Ecto neural progenitor cell (in vitro differentiated cells): ENCODE measurements around the gene NTM.

ENCODE experiments used
- DNase-seq: peaks from one replicate; pipeline ENCODE4 v3.0.0-alpha.2; 2018; ENCODE audit warnings: low spot score

Gene NTM

DNA sequence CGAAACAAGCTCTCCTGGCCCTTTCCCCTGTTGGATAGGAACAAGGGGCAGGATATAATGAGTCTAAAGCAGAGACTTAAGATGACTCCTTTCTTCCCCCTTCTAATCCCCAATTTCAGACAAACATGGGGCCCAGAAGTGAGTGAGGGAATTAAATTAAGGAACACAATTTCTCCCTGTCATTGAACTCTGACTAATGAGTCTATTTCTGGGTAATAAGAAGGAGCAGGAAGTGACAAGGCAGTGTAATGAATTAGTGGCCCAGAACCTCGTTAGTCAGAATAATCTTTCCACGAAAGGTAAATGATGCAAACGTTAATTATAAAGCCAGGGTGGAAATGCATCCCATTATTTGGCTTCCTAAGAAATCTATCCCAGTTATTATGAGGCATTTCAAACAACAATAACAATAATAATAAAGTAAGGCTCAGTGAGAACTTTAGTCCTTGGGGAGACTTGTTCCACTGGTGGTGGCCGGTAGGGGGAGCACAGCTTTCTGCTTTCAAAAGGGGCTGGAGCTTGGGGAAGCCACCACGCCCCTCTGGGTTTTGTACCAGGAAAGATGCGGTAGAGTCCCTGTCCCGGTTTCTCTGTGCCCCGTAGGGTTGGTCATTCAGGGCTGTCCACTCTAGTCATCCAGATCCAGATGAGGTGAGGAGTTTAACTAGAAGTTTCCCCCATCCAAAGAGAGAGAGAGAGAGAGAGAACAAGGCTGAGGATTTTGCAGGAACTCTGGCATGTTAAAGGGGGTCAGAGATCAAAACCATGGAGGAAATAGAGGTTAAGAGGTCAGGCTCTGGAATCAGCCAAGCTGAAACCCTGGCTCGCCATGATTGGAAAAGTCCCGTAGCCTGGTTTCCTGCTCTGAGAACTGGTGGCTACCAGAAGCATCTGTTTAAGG lies 298.3 kb downstream of the NTM start:
- DNase-seq, result peak; percentile 81

DNA sequence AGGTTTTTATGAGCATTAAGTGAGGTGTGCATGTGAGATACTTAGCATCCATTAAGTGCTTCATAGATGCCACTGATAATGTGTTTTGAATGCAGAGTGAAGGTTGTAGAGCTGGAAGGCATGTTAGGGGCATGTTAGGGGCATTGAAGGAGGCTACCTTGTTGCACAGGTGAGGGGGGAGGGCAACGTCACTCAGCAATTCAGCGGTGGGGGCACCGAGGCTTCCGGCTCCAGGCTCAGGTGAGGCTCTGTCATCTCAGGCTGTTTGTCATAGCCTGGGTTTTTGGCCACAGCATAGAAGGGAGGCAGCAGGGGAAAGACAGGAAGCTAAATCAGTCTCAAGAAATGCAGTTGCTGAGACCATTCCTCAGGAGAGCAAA lies 299.0 kb downstream of the NTM start:
- no peak for DNase-seq

DNA sequence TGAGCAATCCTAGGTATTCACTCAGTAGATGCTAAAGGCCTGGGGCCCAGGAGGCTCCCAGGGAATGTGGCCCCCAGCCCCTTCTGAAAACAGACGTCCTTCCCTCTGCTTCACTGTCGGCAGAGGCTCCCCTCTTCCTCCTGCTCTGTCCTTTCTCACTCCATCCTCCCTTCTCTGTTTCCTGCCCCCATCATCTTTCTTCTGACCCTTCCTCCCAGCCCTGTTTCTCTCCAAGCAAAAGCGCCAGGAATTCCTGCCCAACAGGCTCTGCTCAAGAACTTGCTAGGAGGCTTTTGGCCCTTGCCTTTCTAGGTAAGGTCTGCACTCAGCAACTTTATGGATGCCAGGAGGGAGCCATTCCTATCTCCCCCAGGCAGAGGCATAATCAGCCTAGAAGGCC lies 300.5 kb downstream of the NTM start:
- no peak for DNase-seq

- no peak for DNase-seq
Measured at GRCh38 chr11:131671320-131671719, 300.9 kb downstream of the NTM start.

- DNase-seq, result peak; percentile 66
Measured at GRCh38 chr11:131671734-131672133, 301.3 kb downstream of the NTM start.

GRCh38 chr11:131672191-131672590 lies 301.8 kb downstream of the NTM start:
- no peak for DNase-seq

- DNase-seq, result peak; percentile 85
Measured at GRCh38 chr11:131674051-131674755, 303.8 kb downstream of the NTM start.

DNA sequence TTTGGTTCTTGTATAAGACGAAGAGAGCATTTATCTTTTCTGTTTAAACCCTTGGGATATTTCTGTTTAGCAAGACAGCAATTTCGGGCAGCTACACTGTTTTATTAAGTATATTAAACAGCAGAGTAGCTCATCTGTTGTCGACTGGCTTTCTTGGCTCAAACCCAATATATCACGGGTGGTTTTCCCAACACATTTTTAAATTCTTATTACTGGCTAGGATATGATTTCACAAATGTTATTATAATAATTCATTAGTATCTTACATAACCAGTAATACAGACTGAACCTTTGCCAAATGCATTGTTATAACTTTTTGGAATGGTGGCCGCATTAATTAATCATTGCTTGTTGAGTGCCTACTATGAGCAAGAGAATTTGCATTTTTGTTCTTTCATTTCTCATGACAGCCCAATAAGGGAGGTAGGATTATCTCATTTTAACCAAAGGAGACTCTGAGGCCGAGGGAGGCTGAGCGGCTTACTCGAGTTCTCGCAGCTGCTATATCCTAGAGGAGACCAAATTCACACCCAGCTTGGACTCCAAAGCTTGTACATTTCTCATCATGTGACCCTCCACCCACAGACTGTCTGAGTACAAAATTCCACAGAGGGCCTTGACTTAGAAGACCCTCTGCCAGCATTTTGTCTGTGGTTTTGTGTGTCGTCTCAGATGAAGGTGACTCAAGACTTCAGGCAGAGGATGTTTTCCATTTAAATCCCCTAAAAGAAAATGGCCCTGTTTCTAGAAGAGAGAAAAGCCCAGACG lies 304.9 kb downstream of the NTM start:
- no peak for DNase-seq

DNA sequence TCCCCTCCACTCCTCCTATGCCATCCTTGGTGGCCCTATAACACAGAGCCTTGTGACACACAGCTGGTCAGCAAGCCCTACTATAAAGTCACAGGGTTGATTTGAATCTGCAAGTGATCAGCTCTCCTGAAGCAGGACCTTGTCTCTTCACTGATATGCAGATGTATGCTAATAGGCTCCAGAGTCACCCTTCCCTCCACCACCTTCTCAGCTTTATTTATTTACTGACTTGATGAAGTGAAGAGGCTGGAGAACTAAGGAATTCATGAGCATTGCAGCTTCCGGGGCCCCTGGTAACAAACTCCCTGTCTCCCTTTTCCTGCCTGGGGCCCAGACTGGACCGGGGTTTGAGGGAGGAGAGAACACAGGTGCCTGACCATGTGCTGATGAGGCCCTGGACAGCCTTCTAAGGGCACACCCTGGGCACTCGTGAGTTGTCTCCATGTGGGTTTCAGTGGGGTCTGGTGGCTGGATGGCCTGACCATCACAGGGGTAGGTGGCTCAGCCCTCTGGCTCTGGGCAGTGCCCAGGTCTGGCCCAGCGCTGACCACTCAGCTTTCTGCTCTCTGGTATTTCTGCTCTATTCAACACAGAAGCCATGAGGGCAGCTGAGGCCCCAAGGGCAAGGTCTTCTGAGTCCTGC lies 307.5 kb downstream of the NTM start:
- DNase-seq, result no peak

DNA sequence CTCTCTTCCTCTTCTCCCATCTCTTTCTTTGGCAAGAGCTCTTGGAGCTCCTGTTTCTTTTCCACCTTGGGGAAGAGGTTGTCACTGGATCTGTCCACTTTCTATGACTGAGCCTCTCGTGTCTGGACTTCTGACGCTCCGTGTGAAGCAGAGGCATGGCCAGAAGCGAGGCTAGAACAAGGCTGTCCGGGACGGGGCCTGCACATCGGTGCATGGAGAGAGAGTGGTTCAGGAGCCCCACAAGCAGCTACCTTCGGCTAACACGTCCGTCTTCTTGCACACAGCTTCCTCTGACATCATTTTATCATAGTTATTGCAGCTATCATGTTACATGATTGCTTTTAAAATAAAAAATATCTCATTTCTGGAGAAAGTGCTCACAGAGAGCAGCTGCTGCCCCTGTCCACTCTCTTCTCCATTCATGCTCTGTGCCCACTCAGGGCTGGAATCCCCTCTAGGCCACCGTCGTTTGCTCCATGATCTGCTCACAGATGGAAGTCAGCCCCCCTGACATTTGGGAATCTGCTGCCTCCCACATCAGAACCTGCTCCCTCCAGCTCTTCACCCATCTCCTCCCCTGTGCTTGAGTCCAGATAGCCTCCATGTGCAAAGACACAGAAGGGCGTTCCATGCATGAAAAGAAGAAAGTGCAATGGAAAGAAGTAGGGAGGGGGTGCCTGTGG lies 308.4 kb downstream of the NTM start:
- DNase-seq, result no peak

- DNase-seq, result peak; percentile 42
Measured at GRCh38 chr11:131680448-131680847, 310.0 kb downstream of the NTM start.

DNA sequence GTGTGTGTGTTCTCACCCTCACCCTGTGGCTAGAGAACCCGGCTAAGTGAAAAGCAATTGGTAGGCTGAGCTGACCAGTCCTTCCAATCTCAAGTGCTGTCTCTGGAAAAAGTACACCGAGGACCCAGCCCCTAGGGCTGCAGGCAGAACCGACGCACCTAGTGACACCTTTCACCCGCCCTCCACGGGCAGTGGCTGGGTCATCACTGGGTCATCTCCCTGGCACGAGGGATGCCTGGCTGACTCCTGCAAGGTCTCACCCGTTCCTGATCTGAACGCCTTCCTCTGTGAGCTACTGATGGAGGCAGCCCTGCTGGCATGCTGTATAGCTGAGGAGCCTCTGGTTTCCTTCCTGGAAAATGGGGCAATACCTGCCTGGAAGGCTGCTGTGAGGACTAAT lies 311.5 kb downstream of the NTM start:
- peak; percentile 31 for DNase-seq

- DNase-seq, result peak; percentile 26
Measured at GRCh38 chr11:131682373-131683015, 312.1 kb downstream of the NTM start.

DNA sequence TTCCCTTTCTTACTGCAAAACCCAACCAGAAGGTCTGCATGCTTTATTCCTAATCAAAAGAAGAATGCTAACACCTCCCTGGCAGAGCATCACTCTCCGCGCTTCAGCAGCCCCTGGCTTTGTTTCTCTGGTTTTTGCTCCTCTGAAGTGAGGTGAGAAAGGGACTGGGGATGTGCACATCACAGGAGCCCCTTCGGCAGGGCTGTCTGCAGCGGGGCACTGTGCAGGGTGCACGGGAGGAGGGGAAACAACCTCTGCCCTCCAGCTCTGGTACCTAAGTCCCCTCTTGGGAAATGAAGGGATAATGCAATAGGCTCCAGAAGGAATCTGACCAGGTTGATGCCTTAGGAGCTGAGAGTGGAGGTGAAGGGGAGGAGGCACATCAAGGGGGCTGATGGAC lies 312.7 kb downstream of the NTM start:
- DNase-seq, result peak; percentile 37

DNA sequence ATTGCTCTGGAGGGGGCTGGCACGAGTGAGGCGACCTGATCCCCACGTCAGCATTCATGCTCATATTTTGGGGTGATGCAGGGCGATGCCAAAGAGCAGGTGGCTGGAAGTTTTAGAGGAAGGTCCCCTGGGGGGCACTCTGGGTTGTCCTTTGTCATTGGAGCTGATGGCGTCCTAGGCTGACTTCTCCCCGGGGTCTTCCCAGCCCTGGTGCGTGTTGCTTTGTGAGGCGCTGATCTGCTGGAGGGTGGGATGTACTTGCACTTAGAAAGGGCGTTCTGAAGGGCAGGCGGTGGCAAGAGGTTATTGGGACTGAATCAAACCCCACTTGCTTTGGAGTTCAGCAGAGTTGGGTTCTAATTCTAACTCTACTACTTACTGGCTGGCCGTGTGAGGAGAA lies 313.3 kb downstream of the NTM start:
- peak; percentile 21 for DNase-seq

- DNase-seq, result peak; percentile 44
Measured at GRCh38 chr11:131684111-131685060, 314.0 kb downstream of the NTM start.

DNA sequence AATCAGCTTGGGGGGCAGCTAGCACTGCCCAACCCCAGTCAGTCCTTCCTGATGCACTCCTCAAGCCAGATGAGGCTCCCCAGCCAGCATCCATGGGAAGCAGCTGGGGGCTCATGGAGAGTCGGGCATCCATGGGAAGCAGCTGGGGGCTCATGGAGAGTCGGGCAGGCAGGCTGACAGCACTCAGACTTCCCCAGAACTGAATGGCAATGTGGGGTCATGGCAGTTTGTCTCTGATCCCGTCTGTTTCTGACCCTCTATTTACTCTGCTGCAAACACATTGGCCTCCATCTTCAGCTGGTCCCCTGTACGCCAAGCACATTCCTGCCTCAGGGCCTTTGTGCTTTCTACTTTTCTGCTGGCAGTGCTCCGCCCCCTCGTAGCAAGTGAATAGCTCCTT lies 314.8 kb downstream of the NTM start:
- peak; percentile 31 for DNase-seq

DNA sequence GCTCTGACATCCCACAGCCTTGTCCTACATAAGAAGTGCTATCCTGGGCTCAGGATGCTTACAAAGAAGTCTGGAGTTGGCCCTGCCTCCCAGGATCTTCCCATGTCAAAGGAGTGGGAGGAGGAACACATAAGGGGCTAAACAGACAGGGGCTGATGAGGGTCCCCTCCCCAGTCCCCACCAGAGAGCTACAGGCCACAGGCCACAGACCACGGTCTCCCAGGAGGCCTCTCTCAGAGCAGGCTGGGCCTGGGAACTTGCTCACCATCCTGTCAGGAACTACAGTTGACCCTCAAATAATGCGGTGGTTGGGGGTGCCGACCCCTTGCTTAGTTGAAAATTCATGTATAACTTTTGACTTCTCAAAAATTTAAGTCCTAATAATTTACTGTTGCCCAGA lies 315.5 kb downstream of the NTM start:
- DNase-seq, result peak; percentile 29

- DNase-seq, result peak; percentile 44
Measured at GRCh38 chr11:131686836-131687235, 316.4 kb downstream of the NTM start.
